CD4-positive, alpha-beta T cell treated with Interleukin-4 for 1 hour (primary cell): Measurements from ENCODE around the gene DPM1.

Experiments
- DNase-seq, 2 donors: peaks; one replicate each; pipeline ENCODE4 v3.0.0-alpha.2; 2020 to 2022

DPM1 gene

DNA sequence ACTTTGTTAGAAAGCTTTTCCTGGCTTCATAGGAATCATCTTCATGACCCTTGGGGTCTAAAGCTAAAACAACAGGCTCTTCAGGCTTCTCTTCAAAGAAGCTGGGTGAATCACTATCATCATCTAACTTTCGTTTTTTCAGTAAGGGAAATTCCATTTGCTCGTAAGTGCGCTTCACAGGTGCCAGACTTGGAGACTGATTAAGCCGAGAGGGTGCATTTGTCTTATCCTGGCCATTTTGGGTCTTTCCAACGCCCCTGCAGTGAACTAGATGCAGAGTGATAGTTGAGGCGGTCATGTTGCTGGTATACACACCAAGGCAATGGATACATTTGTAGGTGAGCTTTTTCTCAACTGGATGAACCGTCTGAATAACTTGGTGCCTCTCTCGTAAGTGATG, 65.9 kb downstream of the DPM1 start:
- DNase-seq = no peak

- no peak for DNase-seq
Measured at GRCh38 chr20:50891138-50891537, 67.2 kb downstream of the DPM1 start.

- DNase-seq = no peak
Measured at GRCh38 chr20:50887576-50887975, 70.8 kb downstream of the DPM1 start.

GRCh38 chr20:50886184-50886790, 72.0 kb downstream of the DPM1 start:
- no peak for DNase-seq

- no peak for DNase-seq
Measured at GRCh38 chr20:50885781-50886180, 72.6 kb downstream of the DPM1 start.

DNA sequence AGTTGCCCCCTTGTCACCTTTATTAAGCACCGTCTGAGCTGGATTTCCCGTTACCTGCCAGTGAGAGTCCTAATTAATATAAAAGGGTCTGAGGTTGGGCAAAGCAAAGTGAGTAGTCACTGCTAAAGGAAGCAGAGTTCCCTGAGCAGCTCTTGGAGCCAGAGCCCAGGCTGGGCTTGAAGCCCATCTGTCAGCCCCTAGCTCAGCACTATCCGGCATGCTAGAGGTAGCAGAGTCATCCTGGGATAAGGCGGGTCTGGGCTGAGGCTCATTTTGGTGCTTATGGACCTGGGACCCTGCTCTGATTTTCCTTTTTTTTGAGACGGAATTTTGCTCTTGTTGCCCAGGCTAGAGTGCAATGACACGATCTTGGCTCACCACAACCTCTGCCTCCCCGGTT, 73.3 kb downstream of the DPM1 start:
- DNase-seq = no peak
